ENCODE data around the gene IFNA5. TPM values are rescaled to one million over a fixed set of nuclear protein-coding genes. Genes with fewer than 3 reads are reported as not detected.

IFNA5 gene
- total and polyA plus RNA-seq, 2 donors (not counting 1 experiment from before 2014, with no cell fraction given), result not detected

GRCh38 chr9:21266733-21267484 lies 38.2 kb downstream of the IFNA5 start:
- H3K9me3 ChIP-seq (ENCODE audit: control extremely low read depth in 1 of 3, control insufficient read depth in 2 of 3, insufficient read depth in 1 of 3, low read length in 2 of 3), result no peaks in the 10 kb centered on the region
- peaks cover 18% of the 10 kb centered on the region for H3K4me1 Mint-ChIP-seq
- peaks cover 2% of the 10 kb centered on the region for H3K9me3 Mint-ChIP-seq (ENCODE audit: insufficient read depth)
- peaks cover 32% of the 10 kb centered on the region for H3K27me3 Mint-ChIP-seq
- H3K27me3 ChIP-seq (replicated peaks in 1 of 4; ENCODE audit: control extremely low read depth in 1 of 4, control insufficient read depth in 3 of 4, insufficient read depth in 4 of 4, low read length in 3 of 4), result no peaks in the 10 kb centered on the region
- H3K4me3 ChIP-seq (ENCODE audit: control extremely low read depth in 1 of 5, extremely low read depth in 1 of 5, insufficient read depth in 1 of 5, low read depth in 2 of 5, low read length in 4 of 5), result no peak overlapping the region
- H4K20me1 ChIP-seq (ENCODE audit: control insufficient read depth, insufficient read depth, low read length, poor library complexity, severe bottlenecking), result no peaks in the 10 kb centered on the region
- no CpG with 5 or more reads among the region's 3 CpGs for WGBS (ENCODE audit: insufficient coverage)
- ChIA-PET POLR2A (no interaction called here), CTCF (interaction anchor here (0.9 to 1.2 kb wide), 2 partner anchors 14 to 84 kb away, joined by 3 to 4 read pairs; no protein-coding TSS in a partner anchor)
- no peak overlapping the region for H3K9ac ChIP-seq (ENCODE audit: low read length)
- peaks cover 5 to 8% of the 10 kb centered on the region in 2 donors for H3K4me1 ChIP-seq (ENCODE audit: control insufficient read depth in 2 of 2, insufficient read depth in 2 of 2, low read length in 2 of 2)
- no peaks in the 10 kb centered on the region for H3K36me3 ChIP-seq (replicated peaks in 1 of 2; ENCODE audit: control extremely low read depth in 1 of 2, control insufficient read depth in 1 of 2, extremely low read depth in 1 of 2, insufficient read depth in 2 of 2, low read length in 1 of 2)
- H3K27ac Mint-ChIP-seq, result no peak overlapping the region
- ATAC-seq (ENCODE audit: low read depth) (no peak), DNase-seq (no peak)
- no peak overlapping the region for H3K4me3 Mint-ChIP-seq
- H3K27ac ChIP-seq (ENCODE audit: low read length in 2 of 2), result no peak overlapping the region
- no peaks in the 10 kb centered on the region for H3K79me2 ChIP-seq (ENCODE audit: control insufficient read depth, insufficient read depth, low read length)
- no peak for TF ChIP-seq CTCF (IDR thresholded peaks at IDR 0.05)
- TF ChIP-seq EZH2 (IDR thresholded peaks at IDR 0.05; ENCODE audit: borderline replicate concordance, insufficient read depth, low read depth, low read length, poor library complexity, severe bottlenecking), result no peak
- no peak overlapping the region for H3K4me2 ChIP-seq (replicated peaks; ENCODE audit: low read depth, low read length, poor library complexity, severe bottlenecking)
- intact Hi-C loops (cut with micrococcal nuclease), result no loop called here
- no peak overlapping the region for H2AFZ ChIP-seq (ENCODE audit: insufficient read depth, low read depth, low read length, poor library complexity, severe bottlenecking)

GRCh38 chr9:21265421-21266189 lies 39.5 kb downstream of the IFNA5 start:
- TF ChIP-seq EZH2 (IDR thresholded peaks at IDR 0.05; ENCODE audit: borderline replicate concordance, insufficient read depth, low read depth, low read length, poor library complexity, severe bottlenecking) (no peak), CTCF (IDR thresholded peaks at IDR 0.05) (no peak)

More at GRCh38 chr9:21265421-21266189, 39.5 kb downstream of the IFNA5 start:
- Histone ChIP-seq H2AFZ (ENCODE audit: insufficient read depth, low read depth, low read length, poor library complexity, severe bottlenecking) (no peak overlapping the region), H3K9me3 (ENCODE audit: control extremely low read depth in 1 of 3, control insufficient read depth in 2 of 3, insufficient read depth in 1 of 3, low read length in 2 of 3) (no peaks in the 10 kb centered on the region), H3K79me2 (ENCODE audit: control insufficient read depth, insufficient read depth, low read length) (no peaks in the 10 kb centered on the region), H3K4me3 (ENCODE audit: control extremely low read depth in 1 of 5, extremely low read depth in 1 of 5, insufficient read depth in 1 of 5, low read depth in 2 of 5, low read length in 4 of 5) (no peak overlapping the region), H3K36me3 (replicated peaks in 1 of 2; ENCODE audit: control extremely low read depth in 1 of 2, control insufficient read depth in 1 of 2, extremely low read depth in 1 of 2, insufficient read depth in 2 of 2, low read length in 1 of 2) (no peaks in the 10 kb centered on the region), H3K9ac (ENCODE audit: low read length) (no peak overlapping the region), H3K27me3 (replicated peaks in 1 of 4; ENCODE audit: control extremely low read depth in 1 of 4, control insufficient read depth in 3 of 4, insufficient read depth in 4 of 4, low read length in 3 of 4) (no peaks in the 10 kb centered on the region), H3K4me1 (ENCODE audit: control insufficient read depth in 2 of 2, insufficient read depth in 2 of 2, low read length in 2 of 2) (peaks cover 5 to 8% of the 10 kb centered on the region in 2 donors), H4K20me1 (ENCODE audit: control insufficient read depth, insufficient read depth, low read length, poor library complexity, severe bottlenecking) (no peaks in the 10 kb centered on the region), H3K4me2 (replicated peaks; ENCODE audit: low read depth, low read length, poor library complexity, severe bottlenecking) (no peak overlapping the region), H3K27ac (ENCODE audit: low read length in 2 of 2) (no peak overlapping the region)
- H3K4me1 Mint-ChIP-seq, result peaks cover 18% of the 10 kb centered on the region
- POLR2A ChIA-PET, result no interaction called here
- DNase-seq, result no peak
- no peaks in the 10 kb centered on the region for H3K9me3 Mint-ChIP-seq (ENCODE audit: insufficient read depth)
- WGBS (ENCODE audit: insufficient coverage), result no CpG with 5 or more reads among the region's 1 CpG
- intact Hi-C loops (cut with micrococcal nuclease), result no loop called here
- H3K27ac Mint-ChIP-seq, result no peak overlapping the region
- H3K4me3 Mint-ChIP-seq, result no peak overlapping the region
- ATAC-seq (ENCODE audit: low read depth), result no peak
- H3K27me3 Mint-ChIP-seq, result peaks cover 28% of the 10 kb centered on the region
- CTCF ChIA-PET, result interaction anchor here (1.0 to 2.3 kb wide), 2 partner anchors 15 to 83 kb away, joined by 4 to 7 read pairs; no protein-coding TSS in a partner anchor
